PC-3 (cell line): ENCODE measurements around the gene MTMR11.

Source experiments
- CTCF ChIP-seq: fragments of 300-600 bp; sonication (generic); conservative IDR thresholded peaks from 2 replicates; pipeline ENCODE4 v1.5.1; 2017; ENCODE audit warnings: antibody characterized with exemption, low read depth, mild to moderate bottlenecking, low read length
- EZH2 ChIP-seq: fragments of 300-600 bp; sonication (generic); IDR thresholded peaks from one replicate; pipeline ENCODE4 v1.6.1; 2017; ENCODE audit warnings: antibody characterized with exemption, mild to moderate bottlenecking, low read length; ENCODE audit not compliant: unreplicated experiment
- EZH2phosphoT487 ChIP-seq: fragments of 300-600 bp; sonication (generic); IDR thresholded peaks from 2 replicates; pipeline ENCODE4 v1.6.1; 2018; ENCODE audit warnings: mild to moderate bottlenecking, antibody characterized with exemption, low read length, borderline replicate concordance

- no peak for TF ChIP-seq CTCF
- TF ChIP-seq EZH2: no peak
- no peak for TF ChIP-seq EZH2phosphoT487
These were observed 13.2 kb upstream of the MTMR11 start for GRCh38 chr1:149949911-149950310.
